Glutamatergic neuron (in vitro differentiated cells): ENCODE data around the gene PSMD3. TPM values are rescaled to one million over a fixed set of nuclear protein-coding genes. Genes with fewer than 3 reads are reported as not detected.
A peak's percentile ranks its signal among the peaks of the same experiment; 100 is the strongest.

ENCODE experiments used
- DNase-seq: peaks from one replicate; pipeline ENCODE4 v3.0.0; 2022
- H3K27ac Mint-ChIP-seq: one replicate; pipeline ENCODE4 v1.8.0; 2020; ENCODE audit warnings: mild to moderate bottlenecking, mixed read lengths, inconsistent platforms; ENCODE audit not compliant: unreplicated experiment
- H3K27me3 Mint-ChIP-seq: one replicate; pipeline ENCODE4 v1.8.0; 2020; ENCODE audit warnings: mild to moderate bottlenecking, moderate library complexity, mixed read lengths, inconsistent platforms; ENCODE audit not compliant: unreplicated experiment
- H3K36me3 Mint-ChIP-seq: one replicate; pipeline ENCODE4 v1.8.0; 2020; ENCODE audit warnings: mild to moderate bottlenecking, mixed read lengths, inconsistent platforms; ENCODE audit not compliant: unreplicated experiment
- H3K4me1 Mint-ChIP-seq: one replicate; pipeline ENCODE4 v1.8.0; 2020; ENCODE audit warnings: mild to moderate bottlenecking, low read depth, mixed read lengths, inconsistent platforms; ENCODE audit not compliant: unreplicated experiment
- H3K4me3 Mint-ChIP-seq: one replicate; pipeline ENCODE4 v1.8.0; 2020; ENCODE audit warnings: mild to moderate bottlenecking, mixed read lengths, inconsistent platforms; ENCODE audit not compliant: unreplicated experiment
- H3K9me3 Mint-ChIP-seq: one replicate; pipeline ENCODE4 v1.8.0; 2020; ENCODE audit warnings: mild to moderate bottlenecking, moderate library complexity, mixed read lengths, inconsistent platforms; ENCODE audit not compliant: unreplicated experiment
- CTCF ChIP-seq: fragments of 200-600 bp; sonication (generic); IDR thresholded peaks from one replicate; pipeline ENCODE4 v1.5.0; 2021; ENCODE audit not compliant: partially characterized antibody, unreplicated experiment
- total RNA-seq: library from RNA; stranded (reverse); fragmentation: NEBNext Ultra II Directional; extraction: Animal tissue kit (Norgen Biotek cat#: 25700); gene quantifications from one replicate; pipeline ENCODE4 v1.2.1, GENCODE V29; 2021; ENCODE audit not compliant: unreplicated experiment

PSMD3 gene
- total RNA-seq, 1 donor from 2014 or later, result 113 TPM

GRCh38 chr17:40025991-40026815 is 45.6 kb downstream of the PSMD3 start:
- peak overlapping the region; percentile 44 for H3K27ac Mint-ChIP-seq
- TF ChIP-seq CTCF, result no peak
- peaks cover 1% of the 10 kb centered on the region for H3K9me3 Mint-ChIP-seq
- H3K4me3 Mint-ChIP-seq, result no peak overlapping the region
- H3K4me1 Mint-ChIP-seq, result peaks cover 8% of the 10 kb centered on the region
- no peaks in the 10 kb centered on the region for H3K27me3 Mint-ChIP-seq
- no peak for DNase-seq
- no peaks in the 10 kb centered on the region for H3K36me3 Mint-ChIP-seq

DNA sequence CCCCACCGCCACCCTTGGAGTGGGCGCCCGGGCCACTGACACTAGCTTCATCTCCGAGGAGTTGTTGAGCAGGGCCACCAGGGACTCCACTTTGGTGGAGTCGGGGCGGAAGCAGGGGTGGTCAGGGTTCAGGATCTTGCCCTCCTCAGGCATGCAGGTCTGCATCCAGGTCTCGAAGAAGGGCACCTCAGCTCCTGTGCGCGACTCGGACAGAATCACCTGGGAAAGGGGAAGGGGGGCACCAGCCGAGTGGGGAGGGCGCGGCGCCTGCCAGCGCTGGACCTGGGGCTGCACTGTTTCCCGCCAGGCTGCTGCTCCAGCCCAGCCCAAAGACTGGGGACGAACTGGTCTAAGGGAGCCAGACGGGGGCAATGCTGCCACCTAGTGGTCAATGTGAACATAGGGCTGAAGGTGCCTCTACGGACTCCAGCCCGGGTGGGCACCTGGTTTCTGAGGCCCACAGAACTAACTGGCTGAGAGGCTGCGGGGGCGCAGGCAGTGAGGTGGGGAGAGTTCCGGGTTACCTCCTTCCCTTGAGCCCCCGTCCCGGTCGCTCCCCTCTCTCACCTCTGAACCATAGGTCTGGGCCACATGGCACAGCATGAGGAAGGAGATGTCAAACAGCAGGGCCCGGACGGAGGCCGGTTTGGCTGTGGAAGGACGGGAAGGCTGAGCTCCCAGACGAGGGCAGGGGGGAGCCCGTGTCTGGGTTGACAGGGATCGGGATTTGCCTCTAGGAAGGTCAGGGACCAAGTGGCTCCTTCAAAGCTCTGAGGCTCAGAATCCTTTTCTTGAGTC is 46.4 kb downstream of the PSMD3 start:
- H3K27ac Mint-ChIP-seq, result no peak overlapping the region
- H3K4me3 Mint-ChIP-seq, result no peak overlapping the region
- no peaks in the 10 kb centered on the region for H3K36me3 Mint-ChIP-seq
- no peaks in the 10 kb centered on the region for H3K9me3 Mint-ChIP-seq
- peaks cover 6% of the 10 kb centered on the region for H3K4me1 Mint-ChIP-seq
- H3K27me3 Mint-ChIP-seq, result no peaks in the 10 kb centered on the region
- DNase-seq, result peak; percentile 87
- TF ChIP-seq CTCF, result peak; percentile 96

- no peak for TF ChIP-seq CTCF
- DNase-seq, result no peak
- peaks cover 6% of the 10 kb centered on the region for H3K4me1 Mint-ChIP-seq
- H3K36me3 Mint-ChIP-seq, result no peaks in the 10 kb centered on the region
- H3K27me3 Mint-ChIP-seq, result no peaks in the 10 kb centered on the region
- H3K9me3 Mint-ChIP-seq, result peaks cover 1% of the 10 kb centered on the region
- no peak overlapping the region for H3K27ac Mint-ChIP-seq
- no peak overlapping the region for H3K4me3 Mint-ChIP-seq
These were observed 47.0 kb downstream of the PSMD3 start for GRCh38 chr17:40027614-40028012.

GRCh38 chr17:40028595-40028994 is 48.0 kb downstream of the PSMD3 start:
- TF ChIP-seq CTCF, result no peak
- H3K9me3 Mint-ChIP-seq, result peaks cover 2% of the 10 kb centered on the region
- no peak overlapping the region for H3K27ac Mint-ChIP-seq
- DNase-seq, result no peak
- H3K4me3 Mint-ChIP-seq, result no peak overlapping the region
- H3K36me3 Mint-ChIP-seq, result peaks cover under 1% of the 10 kb centered on the region
- no peaks in the 10 kb centered on the region for H3K27me3 Mint-ChIP-seq
- peaks cover 6% of the 10 kb centered on the region for H3K4me1 Mint-ChIP-seq

GRCh38 chr17:40031706-40032105 is 51.1 kb downstream of the PSMD3 start:
- peaks cover 5% of the 10 kb centered on the region for H3K36me3 Mint-ChIP-seq
- peaks cover 5% of the 10 kb centered on the region for H3K4me1 Mint-ChIP-seq
- peaks cover 2% of the 10 kb centered on the region for H3K27me3 Mint-ChIP-seq
- DNase-seq, result no peak
- no peak overlapping the region for H3K27ac Mint-ChIP-seq
- peaks cover 5% of the 10 kb centered on the region for H3K9me3 Mint-ChIP-seq
- no peak for TF ChIP-seq CTCF
- no peak overlapping the region for H3K4me3 Mint-ChIP-seq
